Measurements from ENCODE around the gene TCOF1.

The TCOF1 gene

DNA sequence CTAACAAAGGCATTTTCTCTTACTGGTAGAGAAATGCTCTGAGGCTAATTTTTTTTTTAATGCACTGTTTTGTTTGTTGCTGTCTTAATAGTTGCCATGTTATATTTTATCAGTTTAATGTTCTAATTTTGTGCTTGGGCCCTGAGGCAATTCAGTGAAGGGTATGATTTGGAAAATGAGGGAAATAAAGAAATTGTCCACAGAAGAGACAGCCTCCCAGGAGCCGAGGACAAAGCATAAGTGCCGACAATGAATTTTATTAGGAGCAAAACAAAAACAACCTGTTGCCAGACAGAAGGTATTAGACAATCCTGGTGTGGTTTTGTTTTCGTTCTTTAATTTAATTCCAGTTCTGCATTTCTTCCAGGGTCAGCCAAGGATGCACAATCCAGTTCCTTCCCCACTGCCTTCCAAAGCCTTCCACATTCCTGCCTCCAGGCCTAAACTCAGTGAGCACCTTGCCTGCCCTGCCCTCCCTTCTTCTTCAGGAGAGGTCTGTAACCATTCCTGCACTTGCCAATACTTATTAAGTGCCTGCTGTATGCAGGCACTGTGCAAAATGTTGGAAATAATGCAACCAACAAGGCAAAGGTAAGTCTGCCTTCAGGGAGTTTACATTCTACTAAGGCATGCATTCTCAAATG is 4.3 kb upstream of the TCOF1 start:
- DNase-seq: no peak

DNA sequence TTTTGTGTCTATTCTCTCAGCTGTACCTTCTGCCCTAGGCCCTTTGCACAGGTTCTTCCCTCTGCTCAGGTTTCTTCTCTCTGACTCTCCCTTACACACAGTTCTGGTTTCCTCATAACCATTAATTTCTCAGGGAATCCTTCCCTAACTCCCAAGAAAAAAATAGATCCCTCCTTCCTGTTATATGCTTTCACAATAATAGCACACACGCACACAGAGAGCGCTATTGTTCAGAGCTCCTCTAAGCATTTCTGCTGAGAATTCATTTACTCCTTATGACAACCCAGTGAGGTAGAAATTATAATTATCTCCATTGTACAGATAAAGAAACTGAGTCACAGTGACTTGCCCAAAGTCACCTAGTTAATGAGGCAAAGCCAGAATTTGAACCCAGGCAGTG is 1.7 kb upstream of the TCOF1 start:
- DNase-seq: no peak

- no peak for DNase-seq
Measured at GRCh38 chr5:150356575-150357294, 762 bp upstream of the TCOF1 start.

DNA sequence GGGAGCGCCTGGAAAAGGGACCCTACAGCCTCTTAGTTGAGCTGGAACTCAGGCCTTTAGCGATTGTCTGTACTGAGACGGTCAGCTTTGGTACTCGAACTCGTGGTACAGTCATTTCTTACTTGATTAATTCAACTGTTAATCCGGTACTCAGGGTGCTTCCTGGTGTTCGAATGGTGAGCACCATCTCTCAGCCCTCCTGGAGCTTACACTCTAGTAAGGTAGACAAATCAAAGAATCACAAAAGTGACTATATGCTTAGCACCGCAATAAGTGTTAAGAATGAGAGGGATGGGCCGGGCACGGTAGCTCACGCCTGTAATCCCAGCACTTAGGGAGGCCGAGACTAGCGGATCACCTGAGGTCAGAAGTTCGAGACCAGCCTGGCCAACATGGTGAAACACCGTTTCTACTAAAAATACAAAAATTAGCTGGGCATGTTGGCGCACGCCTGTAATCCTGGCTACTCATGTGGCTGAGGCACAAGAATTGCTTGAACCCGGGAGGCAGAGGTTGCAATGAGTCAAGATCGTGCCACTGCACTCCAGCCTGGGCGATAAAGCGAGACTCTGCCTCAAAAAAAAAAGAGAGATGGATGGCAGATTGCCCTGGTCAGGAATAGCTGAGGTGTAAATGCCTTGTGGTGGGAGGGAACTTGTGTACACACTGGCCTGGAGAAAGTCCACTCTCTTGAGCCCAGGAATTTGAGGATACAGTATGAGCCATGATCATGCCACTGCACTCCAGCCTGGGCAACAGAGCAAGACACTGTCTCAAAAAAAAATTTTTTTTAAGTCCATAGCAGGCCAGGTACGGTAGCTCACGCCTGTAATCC is 981 bp downstream of the TCOF1 start:
- no peak for DNase-seq

DNA sequence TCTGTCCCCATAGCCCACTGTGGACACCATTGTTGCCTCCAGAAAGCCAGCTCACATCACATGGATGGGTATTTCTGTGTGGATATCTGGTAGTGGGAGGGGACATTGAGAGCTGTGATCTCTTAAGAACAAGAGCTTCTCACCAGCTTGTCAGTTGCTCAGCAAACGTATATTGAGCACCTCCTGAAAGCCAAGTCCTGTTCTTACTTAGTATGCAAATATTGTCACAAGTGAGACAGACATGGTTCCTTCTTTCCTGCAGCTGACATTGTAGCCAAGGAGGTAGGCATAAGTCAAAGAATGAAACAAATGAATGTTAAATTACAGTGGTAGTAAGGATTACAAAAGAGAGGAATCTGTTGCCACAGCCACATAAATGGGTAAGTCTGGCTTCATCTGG is 3.8 kb downstream of the TCOF1 start:
- DNase-seq: no peak

DNA sequence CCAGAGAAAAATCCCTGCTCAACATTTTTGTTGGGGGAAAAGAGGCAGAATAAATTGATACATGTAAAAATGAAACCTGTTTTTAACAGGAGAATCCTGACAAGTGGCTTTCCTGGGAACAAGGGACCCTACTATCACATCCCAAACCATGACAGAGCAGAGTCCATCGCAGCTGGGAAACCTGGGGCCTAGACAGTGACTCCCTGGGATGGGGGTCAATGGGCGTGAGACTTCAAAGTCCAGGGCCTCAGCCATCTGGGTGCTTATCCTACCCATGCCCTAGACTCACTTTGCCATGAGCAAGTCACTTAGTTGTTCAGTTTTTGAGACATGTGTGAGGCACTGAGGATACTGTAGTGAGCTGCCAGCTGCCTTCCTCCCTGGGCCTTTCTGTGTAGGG is 5.7 kb downstream of the TCOF1 start:
- DNase-seq: no peak

- no peak for DNase-seq
Measured at GRCh38 chr5:150364004-150364403, 6.5 kb downstream of the TCOF1 start.

DNA sequence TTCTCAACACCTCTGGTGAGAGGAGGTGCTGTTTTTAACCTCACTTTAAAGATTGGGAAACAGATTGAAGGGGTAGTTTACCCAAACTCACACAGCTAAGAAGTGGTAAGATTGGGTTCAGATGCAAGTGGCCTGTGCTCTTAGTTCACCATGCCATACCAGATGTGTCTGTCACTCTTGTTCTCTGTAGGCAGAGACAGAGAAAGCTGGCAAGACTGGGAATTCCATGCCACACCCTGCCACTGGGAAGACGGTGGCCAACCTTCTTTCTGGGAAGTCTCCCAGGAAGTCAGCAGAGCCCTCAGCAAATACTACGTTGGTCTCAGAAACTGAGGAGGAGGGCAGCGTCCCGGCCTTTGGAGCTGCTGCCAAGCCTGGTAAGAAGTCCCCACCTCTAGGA is 11.0 kb downstream of the TCOF1 start:
- no peak for DNase-seq

GRCh38 chr5:150372639-150373038 is 15.1 kb downstream of the TCOF1 start:
- DNase-seq: no peak

- DNase-seq: no peak
Measured at GRCh38 chr5:150374651-150375050, 17.2 kb downstream of the TCOF1 start.

GRCh38 chr5:150376799-150377771 is 19.6 kb downstream of the TCOF1 start:
- DNase-seq: no peak

DNA sequence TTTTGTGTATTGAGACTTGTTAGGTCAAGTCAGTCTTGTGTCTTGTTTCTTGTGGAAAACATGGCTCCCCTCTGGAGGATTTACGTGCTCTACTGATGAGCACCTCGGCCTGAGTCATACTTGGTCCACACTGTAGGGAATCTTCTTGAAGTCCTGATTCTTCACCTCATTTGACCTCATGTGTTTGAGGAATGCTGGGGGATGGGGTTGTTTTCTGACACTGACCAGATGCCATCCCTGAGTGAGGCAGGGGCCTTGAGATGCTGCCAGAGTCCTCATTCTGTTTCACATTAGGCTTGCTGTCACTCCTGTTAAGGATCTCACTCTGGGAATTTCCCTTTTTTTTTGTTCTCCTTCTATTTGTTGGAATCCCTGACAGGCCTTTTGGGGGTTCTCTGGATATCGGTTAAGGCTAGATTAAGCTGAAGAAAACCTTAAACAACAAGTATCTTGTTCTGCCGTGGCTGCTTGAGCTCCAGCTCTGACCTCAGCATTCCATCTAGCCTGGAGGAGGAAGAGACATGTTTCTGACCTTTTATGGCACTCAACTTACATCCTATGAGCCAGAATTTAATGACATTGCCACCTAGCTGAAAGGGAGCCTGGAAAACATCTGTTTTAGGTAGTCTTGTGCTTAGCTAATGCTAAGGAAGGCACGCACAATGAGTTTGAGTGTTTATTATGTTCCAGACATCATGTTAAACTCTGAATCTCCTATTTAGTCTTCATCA is 20.6 kb downstream of the TCOF1 start:
- no peak for DNase-seq

- DNase-seq: no peak
Measured at GRCh38 chr5:150384701-150385100, 27.2 kb downstream of the TCOF1 start.

GRCh38 chr5:150386024-150386855 is 28.7 kb downstream of the TCOF1 start:
- no peak for DNase-seq

DNA sequence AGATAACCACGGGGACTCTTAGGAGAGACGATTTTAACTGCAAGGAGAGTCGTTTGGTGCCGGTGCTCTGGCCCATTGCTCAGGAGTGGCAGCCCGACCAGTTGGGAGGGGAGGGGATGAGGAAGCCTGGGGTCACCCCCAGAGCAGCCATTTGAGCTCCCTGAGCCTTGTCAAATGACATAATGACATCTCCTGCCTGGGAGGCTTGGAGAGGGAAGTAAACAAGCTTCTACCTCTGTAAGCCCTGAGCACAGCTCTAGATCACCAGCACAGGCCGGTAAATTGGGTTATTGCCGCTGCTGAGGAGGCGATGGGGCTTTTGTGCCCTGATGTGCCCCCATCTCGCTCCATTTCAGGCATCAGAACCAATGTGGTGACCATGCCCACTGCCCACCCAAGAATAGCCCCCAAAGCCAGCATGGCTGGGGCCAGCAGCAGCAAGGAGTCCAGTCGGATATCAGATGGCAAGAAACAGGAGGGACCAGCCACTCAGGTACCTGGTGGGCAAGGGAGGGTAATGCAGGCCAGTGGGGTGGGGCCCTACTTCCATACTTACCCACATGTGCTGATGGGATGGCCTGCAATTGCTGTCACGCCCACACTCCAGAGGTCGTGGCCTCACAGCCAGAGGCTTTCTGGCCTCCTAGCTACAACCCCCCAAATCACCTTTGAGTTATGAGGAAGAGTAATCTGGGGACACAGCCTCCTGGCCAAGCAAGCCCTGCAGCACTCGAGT is 32.2 kb downstream of the TCOF1 start:
- no peak for DNase-seq

GRCh38 chr5:150391064-150391834 is 33.8 kb downstream of the TCOF1 start:
- no peak for DNase-seq

- DNase-seq: no peak
Measured at GRCh38 chr5:150391986-150392385, 34.5 kb downstream of the TCOF1 start.

DNA sequence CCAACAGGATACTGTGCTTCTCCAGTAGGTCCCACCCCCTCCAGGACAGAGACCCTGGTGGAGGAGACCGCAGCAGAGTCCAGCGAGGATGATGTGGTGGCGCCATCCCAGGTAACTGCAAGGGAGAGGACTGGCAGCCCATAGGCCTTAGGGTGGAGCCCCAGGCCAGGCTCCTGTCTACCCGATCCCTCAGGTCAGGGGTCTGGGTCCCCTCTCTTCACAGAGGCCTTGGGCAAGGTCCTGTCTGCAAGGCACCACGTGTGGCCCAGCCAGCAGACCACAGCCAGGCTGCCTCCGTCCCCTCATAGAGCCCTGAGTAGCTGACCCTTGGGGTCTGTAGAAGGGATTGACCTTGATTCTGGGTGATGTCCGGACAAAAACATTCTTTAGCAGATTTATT is 35.2 kb downstream of the TCOF1 start:
- DNase-seq: no peak

DNA sequence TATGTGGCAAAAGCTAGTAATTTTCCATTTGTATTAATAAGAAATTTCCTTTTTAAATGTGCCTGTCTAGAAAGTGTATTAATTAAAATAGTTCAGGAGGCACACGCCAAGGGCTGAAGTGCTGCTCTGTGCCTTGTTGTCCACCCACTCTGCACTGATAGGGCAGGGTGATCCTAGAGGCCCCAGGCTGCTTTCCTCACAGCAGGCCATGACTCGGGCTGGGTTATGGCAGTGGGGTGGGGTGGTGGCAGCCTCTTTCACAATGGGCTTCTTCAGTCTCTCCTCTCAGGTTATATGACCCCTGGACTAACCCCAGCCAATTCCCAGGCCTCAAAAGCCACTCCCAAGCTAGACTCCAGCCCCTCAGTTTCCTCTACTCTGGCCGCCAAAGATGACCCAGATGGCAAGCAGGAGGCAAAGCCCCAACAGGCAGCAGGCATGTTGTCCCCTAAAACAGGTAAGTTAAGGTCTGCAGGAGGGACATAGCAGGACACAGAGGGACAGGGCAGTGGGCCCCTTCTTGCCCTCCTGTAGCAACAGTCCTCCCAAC is 35.7 kb downstream of the TCOF1 start:
- DNase-seq: no peak

Measured in KG1 (cell line).